ENCODE data around the gene TRIM65.

DNA sequence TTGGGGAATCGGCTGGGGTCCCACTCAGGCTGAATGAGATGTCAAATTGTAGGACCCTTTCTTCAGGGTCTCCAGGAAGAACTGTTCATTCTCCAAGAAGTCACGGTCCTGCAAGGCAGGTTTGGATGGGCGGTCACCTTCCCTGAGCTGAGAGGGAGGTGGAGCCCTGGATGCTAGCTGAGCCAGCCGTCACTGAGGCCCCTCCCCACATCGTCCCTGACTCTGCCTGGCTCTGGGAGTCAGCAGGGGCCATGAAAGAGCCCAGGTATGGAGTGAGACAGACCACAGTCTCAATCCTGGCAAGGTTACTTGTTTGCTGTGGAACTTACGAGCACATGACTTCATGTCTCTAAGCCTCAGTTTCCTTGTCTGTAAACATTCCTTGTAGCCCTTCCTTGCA, 13.9 kb upstream of the TRIM65 start:
- TF ChIP-seq, protein P1, sequence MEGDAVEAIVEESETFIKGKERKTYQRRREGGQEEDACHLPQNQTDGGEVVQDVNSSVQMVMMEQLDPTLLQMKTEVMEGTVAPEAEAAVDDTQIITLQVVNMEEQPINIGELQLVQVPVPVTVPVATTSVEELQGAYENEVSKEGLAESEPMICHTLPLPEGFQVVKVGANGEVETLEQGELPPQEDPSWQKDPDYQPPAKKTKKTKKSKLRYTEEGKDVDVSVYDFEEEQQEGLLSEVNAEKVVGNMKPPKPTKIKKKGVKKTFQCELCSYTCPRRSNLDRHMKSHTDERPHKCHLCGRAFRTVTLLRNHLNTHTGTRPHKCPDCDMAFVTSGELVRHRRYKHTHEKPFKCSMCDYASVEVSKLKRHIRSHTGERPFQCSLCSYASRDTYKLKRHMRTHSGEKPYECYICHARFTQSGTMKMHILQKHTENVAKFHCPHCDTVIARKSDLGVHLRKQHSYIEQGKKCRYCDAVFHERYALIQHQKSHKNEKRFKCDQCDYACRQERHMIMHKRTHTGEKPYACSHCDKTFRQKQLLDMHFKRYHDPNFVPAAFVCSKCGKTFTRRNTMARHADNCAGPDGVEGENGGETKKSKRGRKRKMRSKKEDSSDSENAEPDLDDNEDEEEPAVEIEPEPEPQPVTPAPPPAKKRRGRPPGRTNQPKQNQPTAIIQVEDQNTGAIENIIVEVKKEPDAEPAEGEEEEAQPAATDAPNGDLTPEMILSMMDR (conservative IDR thresholded peaks at IDR 0.05; ENCODE audit: low read length): no peak
- no peak for TF ChIP-seq EZH2phosphoT487 (IDR thresholded peaks at IDR 0.05; ENCODE audit: borderline replicate concordance, low read depth, low read length)
